HG03442 (cell line): Measurements from ENCODE around the gene PLCB4.

Experiments used
- ATAC-seq: cut with Tn5 transposase; IDR thresholded peaks from one replicate; pipeline ENCODE4 v1.9.1; 2021; ENCODE audit warnings: mild to moderate bottlenecking, moderate library complexity; ENCODE audit not compliant: unreplicated experiment

The PLCB4 gene

GRCh38 chr20:9482180-9482579 is 413.3 kb downstream of the PLCB4 start:
- ATAC-seq, result no peak

GRCh38 chr20:9483131-9483530 is 414.2 kb downstream of the PLCB4 start:
- ATAC-seq, result no peak

DNA sequence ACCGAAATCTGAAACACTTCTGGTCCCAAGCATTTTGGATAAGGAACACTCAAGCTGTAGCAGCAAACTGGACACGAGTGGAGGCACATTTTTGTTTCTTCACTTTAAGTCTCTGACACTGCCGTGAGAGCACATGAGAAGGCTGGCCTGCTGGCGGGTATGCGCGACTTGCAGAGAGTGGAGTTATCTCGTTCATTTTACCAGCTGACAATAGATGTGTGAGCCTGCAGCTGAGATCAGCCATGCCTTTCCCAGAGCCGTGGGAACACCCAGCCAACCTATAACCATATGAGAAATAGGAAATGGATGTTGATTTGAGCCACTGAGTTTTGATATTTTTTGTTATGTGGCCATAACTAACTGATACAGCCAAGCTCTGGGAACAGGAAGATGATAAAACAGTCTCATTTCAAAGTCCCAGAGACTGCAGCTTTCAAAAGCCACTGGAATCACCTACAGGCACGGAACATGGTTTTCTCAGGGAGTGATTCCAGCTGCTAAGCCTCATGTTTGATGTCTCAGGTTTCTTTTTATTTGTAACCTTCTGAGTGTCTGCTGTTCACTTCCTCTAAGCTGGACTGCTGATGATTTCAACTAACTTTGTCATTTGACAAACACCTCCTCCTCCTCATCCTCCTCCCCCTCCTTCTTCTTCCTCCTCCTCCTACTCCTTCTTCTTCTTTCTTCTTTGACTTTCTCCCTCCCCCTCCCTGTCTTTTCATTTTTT is 416.9 kb downstream of the PLCB4 start:
- ATAC-seq, result no peak

GRCh38 chr20:9487231-9487630 is 418.3 kb downstream of the PLCB4 start:
- ATAC-seq, result no peak

DNA sequence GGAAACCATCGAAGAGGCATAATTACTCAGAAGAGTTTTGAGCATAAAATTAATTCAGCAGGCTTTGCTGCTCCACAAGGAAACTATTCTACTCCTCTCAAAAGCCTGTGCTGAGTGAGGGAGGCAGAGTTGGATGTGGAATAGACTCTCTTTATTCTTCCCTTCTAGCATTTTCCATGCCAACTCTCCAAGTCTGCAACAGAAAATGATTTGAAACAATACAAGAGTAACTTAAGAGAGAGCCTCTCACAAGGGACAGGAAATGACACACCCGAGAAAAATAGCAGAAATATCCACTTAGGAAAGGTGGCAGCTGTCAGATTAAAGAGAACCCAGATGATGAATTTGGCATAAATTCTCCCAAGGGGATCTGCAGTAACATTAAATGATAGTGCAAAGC is 419.2 kb downstream of the PLCB4 start:
- no peak for ATAC-seq

- no peak for ATAC-seq
Measured at GRCh38 chr20:9490161-9490560, 421.3 kb downstream of the PLCB4 start.

- no peak for ATAC-seq
Measured at GRCh38 chr20:9490631-9491030, 421.7 kb downstream of the PLCB4 start.

DNA sequence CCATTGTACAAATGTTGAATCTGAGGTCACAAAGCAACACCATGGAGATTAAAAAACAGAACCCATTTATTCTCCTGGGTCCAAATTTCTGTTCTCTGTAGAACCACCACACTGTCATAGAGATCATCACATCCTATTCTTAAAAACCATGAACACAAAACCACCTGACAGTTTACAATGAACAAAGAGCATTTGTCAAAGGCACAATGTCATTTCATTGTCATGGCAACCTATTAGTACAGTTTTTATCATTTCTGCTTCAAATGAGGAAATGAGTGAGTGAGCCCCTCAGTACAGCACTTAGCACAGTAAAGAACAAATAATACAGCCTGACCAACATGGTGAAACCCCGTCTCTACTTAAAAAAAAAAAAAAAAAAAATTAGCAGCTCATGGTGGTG is 422.4 kb downstream of the PLCB4 start:
- ATAC-seq, result no peak

- no peak for ATAC-seq
Measured at GRCh38 chr20:9492067-9492466, 423.2 kb downstream of the PLCB4 start.

DNA sequence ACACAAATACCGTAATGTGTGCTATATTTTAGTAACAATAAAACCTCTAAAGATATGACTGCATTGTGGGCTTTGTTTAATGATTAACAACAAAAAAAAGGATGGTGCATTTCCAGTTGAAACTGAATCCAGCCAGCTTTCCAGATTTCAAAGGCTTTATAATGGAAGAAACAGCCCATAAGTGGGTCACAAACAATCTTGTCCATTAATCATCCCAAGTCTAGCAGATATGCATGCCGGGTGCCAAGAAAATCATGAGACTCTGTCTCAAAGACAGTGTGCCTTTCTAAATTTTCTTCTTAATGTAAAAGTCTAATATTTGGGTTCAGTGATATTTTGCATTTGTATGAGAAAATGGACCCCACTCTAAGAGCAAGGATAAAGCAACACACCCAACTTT is 424.9 kb downstream of the PLCB4 start:
- ATAC-seq, result no peak

DNA sequence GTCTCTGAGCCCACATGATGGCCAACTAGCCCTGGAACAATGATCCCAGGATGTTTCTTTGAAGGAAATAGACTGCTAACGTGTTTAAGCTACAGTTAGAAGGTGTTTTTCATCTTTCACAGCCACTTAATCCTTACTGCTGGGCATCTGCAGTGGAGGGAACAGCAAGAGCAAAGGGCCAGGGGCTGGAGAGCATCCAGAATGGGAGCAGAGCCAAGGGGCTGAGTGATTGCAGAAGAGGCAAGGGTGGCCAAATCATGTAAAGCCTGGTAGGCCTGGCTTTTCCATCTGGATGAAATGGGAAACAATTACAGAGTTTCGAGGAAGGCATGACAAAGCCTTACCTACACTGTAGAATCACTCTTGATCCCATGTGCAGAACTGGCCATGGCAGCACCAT is 426.8 kb downstream of the PLCB4 start:
- no peak for ATAC-seq

- ATAC-seq, result no peak
Measured at GRCh38 chr20:9496155-9496554, 427.3 kb downstream of the PLCB4 start.

GRCh38 chr20:9498322-9498721 is 429.4 kb downstream of the PLCB4 start:
- ATAC-seq, result no peak

GRCh38 chr20:9499126-9499899 is 430.4 kb downstream of the PLCB4 start:
- ATAC-seq, result no peak

DNA sequence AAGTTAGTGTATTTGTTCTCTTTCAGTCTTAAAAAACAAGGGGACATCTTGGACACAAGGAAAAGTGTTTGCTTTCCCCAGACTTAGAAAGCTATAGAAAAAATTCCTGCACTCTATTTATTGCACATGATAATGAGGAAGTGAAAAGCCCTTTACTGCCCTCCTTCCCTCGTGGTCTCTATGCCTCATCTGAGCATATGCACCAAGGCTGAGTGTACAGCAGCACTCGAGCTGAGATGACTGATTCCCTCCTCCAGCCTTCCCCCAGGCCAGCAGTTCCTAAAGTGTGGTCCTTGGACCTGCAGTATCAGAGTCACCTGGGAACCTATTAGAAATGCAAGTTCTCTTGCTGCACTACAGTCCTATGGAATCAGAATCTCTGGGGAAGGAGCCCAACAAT is 431.2 kb downstream of the PLCB4 start:
- peak; percentile 57 for ATAC-seq

DNA sequence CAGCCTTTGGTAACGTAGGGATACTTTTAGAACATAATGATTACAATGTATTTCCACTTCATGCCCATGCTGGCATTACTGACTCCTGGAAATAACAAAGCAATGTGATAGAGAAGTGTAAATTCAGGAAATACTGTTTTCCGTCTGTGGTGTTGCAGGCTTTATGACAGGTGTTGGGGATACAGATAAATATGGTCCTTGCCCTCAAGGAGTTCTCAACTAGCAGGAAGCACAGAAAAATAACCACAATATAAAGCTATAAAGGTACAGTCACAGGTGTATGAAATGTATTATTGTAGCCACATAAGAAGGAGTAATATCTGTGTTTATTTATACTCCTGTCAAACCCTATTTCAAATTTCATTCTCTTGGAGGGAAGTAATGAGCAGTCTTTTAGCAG is 432.6 kb downstream of the PLCB4 start:
- no peak for ATAC-seq

DNA sequence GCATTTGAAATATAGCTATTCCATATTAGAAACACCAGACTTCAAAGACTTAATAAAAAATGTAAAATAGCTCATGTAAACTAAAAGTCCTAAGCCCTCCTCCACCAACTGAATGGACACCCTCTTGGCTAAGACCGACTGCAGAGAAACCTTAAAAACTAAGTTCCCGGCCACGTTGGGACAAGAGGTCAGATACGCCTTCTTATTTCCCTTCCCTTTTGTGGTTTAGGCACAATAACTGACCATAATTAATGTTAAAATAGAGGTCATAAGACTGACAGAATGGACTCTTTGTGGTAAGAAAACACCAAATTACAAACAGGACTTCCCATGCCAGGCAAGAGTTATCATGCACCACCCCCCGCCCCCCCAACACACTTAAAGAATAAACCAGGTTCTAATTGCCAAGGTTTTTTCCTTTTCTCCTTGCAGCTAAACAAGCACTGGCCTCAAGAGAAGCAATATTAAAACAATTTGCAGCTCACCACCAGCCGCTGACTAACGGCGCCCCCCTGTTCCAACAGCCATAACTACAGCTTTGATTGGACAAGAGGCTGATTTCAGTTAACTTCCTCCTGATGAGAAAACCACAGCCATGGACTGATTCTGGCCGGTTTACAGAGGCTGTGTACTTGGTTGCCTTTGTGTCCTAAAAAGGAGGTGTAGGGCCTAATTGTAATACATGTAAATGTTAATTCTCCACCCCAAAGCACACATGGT is 434.8 kb downstream of the PLCB4 start:
- no peak for ATAC-seq

DNA sequence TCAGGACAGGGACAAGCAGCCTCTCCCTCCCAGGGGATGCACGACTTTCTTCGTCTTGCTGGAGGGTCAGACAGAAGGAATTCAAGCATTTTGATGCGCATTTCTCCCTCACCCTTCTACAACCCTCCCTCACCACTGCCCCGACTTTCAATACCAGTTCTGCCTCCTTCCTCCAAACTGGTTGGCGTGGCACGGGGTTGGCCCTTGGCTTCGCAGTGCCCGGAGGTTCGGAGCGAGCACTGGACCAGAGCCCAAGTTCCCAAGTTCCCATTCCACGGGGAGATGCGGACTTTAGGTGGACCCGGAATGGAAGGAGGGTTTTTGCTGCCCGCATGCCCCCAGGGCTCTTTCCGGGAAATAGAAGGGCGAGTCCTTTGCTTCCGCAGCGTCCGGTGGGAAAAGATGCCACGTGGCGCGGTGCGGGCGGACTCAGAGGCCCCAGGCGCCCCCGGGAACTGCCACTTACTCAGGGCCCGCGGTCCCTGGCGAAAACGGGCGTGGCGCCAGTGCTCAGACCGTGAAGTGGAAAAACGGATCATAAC is 437.5 kb downstream of the PLCB4 start:
- no peak for ATAC-seq

- ATAC-seq, result no peak
Measured at GRCh38 chr20:9506964-9507369, 438.1 kb downstream of the PLCB4 start.

- ATAC-seq, result no peak
Measured at GRCh38 chr20:9507544-9508239, 438.8 kb downstream of the PLCB4 start.

DNA sequence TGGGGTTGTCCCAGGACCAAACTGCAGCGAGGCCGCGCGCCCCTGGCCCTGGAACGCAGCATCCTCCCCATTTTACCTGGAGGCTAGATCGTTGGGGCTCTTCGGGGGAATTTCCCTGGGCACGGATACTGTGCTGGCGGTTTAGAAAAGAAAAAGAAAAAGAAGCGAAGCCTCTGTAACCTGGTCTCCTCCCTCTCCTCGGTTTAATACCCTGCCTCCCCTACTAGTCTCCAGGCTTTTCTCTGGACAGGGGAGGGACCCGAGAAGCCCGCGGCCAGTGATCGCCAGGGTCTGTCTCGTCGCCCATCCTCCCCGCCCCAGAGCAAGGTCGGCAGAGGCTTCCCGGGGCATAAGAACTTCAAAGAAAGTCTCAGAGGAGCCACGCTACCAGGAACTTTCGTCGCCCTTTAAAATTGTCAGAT is 439.4 kb downstream of the PLCB4 start:
- ATAC-seq, result no peak
